GM21528 (cell line): ENCODE measurements around the gene EIF3I.

Source experiments
- ATAC-seq: cut with Tn5 transposase; IDR thresholded peaks from one replicate; pipeline ENCODE4 v1.9.1; 2021; ENCODE audit warnings: mild to moderate bottlenecking, moderate library complexity; ENCODE audit not compliant: unreplicated experiment, low FRiP score

Gene EIF3I

GRCh38 chr1:32197837-32198236 is 24.4 kb upstream of the EIF3I start:
- no peak for ATAC-seq

DNA sequence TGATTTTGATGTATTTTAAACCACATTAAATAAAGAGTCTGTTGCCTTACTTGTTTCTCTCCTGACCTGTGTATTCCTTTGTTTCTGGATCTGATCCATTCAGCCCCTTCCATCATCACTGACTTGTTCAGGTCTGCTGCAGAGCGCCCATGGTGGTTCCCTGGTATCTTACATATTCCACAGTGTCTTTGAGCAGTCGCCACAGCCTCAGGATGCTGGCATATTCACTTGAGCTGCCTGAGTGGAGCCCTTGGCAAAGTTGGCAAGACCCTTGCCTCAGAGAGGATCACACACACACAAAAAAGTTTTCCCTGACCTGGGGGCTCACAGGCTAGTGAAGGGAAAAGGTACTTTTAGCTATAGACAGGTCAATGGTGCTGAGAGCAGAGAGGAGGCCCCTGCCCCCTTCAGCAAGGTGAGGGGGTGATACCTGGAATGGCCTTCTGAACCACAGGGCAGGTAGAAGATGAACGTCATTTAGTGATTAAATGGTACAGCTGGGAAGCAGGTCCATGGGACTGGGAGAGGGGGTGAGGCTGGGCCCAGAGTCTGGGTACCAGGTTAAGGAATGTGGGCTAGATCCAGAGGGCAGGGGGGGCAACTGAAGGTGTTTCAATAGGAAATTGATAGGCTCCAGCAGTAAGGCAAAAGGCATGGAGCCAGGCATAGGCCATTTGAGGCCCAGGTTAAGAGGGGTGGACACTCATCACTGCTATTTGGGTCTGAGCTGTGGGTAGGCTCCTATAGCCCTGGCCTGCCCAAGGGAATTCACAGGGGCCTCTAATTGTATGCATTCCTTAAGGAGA is 23.8 kb upstream of the EIF3I start:
- no peak for ATAC-seq

- ATAC-seq = no peak
These were observed 23.0 kb upstream of the EIF3I start for GRCh38 chr1:32199043-32199716.

DNA sequence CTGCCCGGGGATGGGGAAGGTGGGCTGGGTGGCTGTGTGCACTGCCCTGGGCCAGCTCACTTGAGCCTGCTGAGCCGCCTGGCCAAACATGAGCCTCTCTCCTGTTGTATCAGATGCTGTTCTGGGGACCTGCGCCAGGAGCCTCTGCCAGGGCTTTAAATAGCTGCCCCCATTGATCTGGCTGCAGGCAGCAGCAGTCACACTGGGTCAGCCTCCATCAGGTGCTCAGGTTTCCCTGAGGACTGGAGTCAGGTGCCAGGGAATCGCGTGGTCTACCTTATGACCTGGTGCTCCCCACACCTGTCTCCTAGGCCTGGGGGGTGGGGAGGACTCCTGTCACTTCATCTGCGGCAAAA is 22.5 kb upstream of the EIF3I start:
- no peak for ATAC-seq

DNA sequence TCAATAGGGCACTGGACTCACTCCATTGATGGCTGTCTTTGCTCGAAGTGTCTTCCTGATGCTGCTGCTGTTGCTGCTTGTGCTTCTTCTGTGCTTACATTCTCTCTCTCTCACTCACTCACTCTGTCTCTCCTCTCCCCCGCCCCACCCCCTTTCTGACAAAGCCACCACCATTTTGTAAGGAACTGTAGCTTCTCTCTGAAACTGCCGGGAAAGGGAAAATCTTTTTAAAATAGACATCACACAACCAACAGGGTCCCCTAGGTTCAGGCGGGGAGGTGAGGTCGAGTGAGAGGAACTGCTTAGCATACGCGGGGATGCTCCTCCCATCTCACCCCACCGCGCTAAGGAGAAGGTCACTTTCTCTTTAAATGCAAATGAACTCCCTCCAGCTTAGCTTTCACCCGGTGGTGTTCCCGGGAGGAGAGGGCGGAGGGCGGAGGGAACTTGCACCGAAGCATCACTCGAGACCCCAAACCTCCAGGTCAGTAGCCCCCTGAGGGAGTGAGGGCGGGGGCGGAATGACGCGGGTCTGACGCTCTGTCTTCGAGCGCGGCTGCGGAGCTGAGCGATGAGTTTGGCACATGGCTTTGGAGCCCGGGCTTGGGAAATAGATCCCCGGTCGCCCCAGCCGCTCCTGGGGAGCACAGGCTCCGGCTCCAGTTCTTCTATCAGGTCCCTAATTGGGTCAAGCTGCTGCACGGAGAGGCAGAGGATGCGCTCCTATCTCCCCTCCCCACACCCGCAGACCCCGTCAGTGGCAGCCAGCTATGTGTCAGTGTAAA is 21.8 kb upstream of the EIF3I start, which contains the start of gene CCDC28B:
Gene CCDC28B (plus strand): TSS at position 370 of the 785 bp plus-strand sequence. CDS start 1,341 bp downstream, outside the sequence.
- ATAC-seq = peak; percentile 31

- peak; percentile 29 for ATAC-seq
These were observed 21.0 kb upstream of the EIF3I start for GRCh38 chr1:32201011-32201855.

DNA sequence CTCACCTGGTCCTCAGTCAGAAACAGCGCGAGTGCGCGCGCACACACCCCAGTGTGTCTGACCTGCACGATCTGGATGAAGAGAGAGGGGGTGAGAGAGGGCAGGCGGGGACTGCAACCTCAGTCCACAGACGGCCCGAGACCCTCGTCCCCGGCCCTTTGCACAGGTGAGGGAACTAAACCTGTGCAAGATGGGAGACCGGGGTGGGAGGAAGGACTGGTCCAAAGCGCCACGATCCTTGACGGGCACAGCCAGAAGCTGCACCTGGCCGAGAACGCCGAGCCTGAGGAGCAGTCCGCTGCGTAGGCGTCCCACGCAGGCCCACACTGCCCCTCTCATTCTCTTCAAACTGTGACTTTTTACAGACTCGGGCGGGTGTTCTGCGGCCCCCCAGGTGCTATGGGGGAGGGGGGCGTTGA is 17.3 kb upstream of the EIF3I start:
- ATAC-seq = no peak

- no peak for ATAC-seq
These were observed 16.5 kb upstream of the EIF3I start, which contains the start of gene IQCC for GRCh38 chr1:32205401-32206370. TSS of gene IQCC (plus strand) at chr1:32205671. CDS start at chr1:32205682, 11 bp downstream.

DNA sequence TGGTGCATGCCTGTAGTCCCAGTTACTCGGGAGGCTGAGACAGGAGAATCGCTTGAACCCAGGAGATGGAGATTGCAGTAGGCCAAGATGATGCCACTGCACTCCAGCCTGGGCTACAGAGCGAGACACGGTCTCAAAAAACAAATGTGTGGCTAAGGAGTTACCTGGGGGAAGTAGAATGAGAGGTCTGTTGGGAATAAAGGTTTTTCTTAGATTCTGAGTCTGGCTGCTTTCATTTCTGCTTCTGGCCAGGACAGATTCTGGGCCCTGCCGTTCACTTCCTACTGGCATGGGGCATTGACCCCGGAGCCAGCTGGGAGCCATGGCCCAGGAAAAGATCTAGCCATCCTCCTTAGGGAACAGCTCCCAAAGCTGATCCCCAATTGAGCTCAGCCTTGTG is 13.7 kb upstream of the EIF3I start:
- no peak for ATAC-seq

GRCh38 chr1:32208891-32209328 is 13.3 kb upstream of the EIF3I start, which contains the start of gene DCDC2B:
TSS of gene DCDC2B (plus strand) at chr1:32209089. CDS start at chr1:32209094, 5 bp downstream.
- ATAC-seq = no peak

- ATAC-seq = no peak
These were observed 6.4 kb upstream of the EIF3I start for GRCh38 chr1:32215629-32216480.

GRCh38 chr1:32216566-32216965 is 5.6 kb upstream of the EIF3I start:
- no peak for ATAC-seq

DNA sequence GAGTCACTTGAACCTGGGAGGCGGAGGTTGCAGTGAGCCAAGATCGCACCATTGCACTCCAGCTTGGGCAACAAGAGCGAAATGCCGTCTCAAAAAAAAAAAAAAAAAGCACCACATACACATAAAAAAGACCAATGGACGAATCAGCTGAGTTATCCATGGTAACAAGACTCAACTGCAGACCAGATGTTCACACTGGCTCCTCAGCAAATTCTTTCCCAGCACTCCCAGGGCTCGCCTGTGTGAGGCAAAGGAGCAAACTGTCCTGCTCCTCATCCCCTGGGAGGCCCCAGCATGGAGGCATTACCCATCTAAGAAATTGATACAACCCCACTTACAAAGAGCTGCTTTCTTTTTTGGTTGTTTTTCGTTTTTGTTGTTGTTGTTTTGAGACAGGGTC is 3.2 kb upstream of the EIF3I start:
- no peak for ATAC-seq

GRCh38 chr1:32220746-32221580 is 1.2 kb upstream of the EIF3I start:
- ATAC-seq = no peak

DNA sequence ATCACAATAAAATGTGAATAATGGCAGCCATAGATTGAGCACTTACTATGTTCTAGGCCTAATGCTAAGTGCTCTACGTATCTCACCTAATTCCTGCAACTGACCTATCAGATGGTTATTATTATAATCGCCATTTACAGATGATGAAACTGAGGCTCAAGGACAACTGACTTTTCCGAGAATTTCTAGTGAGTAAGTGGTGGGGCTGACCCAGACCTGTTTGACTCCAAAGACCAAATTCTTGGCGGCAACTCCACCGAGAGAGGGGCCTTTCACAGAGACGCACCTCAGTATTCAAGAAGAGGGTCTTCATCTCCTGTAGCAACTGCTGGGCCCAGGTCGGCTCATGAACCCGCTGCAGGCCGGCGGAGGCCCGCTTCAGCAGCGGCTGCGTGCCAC is 627 bp upstream of the EIF3I start:
- ATAC-seq = no peak

DNA sequence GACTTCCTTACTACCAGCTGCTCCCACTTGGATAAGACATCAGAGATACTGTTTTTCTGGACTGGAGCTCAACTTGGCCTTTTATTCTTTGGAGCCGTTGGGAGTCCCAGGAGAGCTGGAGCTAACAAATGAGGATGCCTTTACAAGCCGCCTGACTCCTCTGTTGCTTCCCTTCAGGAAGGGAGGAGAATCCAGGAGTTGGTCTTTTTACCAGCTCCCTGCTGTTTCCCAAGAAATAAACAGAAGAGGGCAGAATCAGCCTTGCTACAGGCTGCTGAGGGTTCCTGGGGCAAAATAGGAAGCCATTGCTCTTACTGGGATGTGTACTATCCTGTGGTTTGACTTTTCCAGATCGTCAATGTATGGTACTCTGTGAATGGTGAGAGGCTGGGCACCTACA is 1.5 kb downstream of the EIF3I start:
- no peak for ATAC-seq

DNA sequence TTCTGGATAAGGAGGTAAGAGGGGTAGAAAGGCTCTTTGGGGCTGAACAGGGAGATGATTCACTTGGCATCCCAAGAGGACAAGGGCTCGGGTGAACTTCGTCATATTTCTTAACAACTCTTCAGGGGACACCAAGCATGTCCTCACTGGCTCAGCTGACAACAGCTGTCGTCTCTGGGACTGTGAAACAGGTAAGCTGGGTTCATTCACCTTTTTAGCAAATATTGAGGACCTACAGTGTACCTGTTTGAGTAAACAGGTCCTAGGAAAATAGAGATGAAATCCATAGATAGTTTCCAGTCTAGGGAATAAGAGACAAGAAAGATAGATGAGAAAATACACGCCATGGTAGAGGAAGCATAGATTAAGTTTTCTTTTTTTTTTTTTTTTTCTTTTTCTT is 2.1 kb downstream of the EIF3I start:
- no peak for ATAC-seq
